ENCODE measurements around the gene DYNLRB1. TPM values are rescaled to one million over a fixed set of nuclear protein-coding genes. Genes with fewer than 3 reads are reported as not detected.

Gene DYNLRB1
- total and polyA plus RNA-seq, 9 of the 15 experiments (the other 6 are each of a cell fraction or from before 2014, with no cell fraction given): 48.7 to 358 (median 121) TPM

DNA sequence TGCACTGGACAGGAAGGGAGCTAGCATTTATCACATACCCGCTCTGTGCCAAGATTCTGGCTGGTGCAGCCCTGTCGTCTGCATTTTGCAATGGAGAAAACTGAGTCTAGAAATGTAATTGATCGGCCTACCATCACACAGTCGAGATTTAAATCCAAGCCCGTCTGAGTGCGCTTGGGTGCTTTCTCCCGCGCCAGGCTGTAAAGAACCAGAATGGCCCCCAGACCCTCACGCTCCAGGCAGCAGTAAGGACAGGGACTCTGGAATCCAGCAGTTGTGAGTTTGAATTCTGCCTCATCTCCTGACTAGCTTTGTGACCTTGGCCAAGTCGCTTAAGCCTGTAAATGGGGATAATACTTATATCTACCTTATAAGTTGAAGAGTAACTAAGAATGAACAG lies 10.8 kb downstream of the DYNLRB1 start:
- ChIA-PET CTCF (ENCODE audit: low intra/inter-chr PET ratio) (no interaction called here), POLR2A (no interaction called here)
- peaks cover 42% of the 10 kb centered on the region for H3K79me2 ChIP-seq (ENCODE audit: control insufficient read depth, insufficient read depth, low read length)
- no peaks in the 10 kb centered on the region for H3K27me3 ChIP-seq (ENCODE audit: control insufficient read depth in 2 of 2, insufficient read depth in 2 of 2, low read length in 2 of 2)
- H3K9me1 ChIP-seq (ENCODE audit: control insufficient read depth, insufficient read depth, low read length): no peaks in the 10 kb centered on the region
- no peaks in the 10 kb centered on the region; the same call in 1 of the 2 replicates for H3K9me3 ChIP-seq (replicated peaks; ENCODE audit: control insufficient read depth, insufficient read depth, low read depth, low read length)
- TF ChIP-seq ARID1B (IDR thresholded peaks at IDR 0.05) (no peak), E2F6 (IDR thresholded peaks at IDR 0.05; ENCODE audit: borderline replicate concordance in 1 of 2, extremely low read depth in 1 of 2, insufficient read depth in 1 of 2, insufficient read length in 1 of 2, low read depth in 1 of 2, low read length in 1 of 2, poor library complexity in 1 of 2, severe bottlenecking in 1 of 2) (no peak), ZNF146 (CRISPR knock-in tag; IDR thresholded peaks at IDR 0.05; ENCODE audit: unreplicated experiment) (no peak), NFYB (IDR thresholded peaks at IDR 0.05; ENCODE audit: extremely low read depth, insufficient read length) (no peak), FOXM1 (IDR thresholded peaks at IDR 0.05; ENCODE audit: low read depth) (no peak), FOXM1 (CRISPR knock-in tag; IDR thresholded peaks at IDR 0.05; ENCODE audit: low read depth) (no peak)
- H3K36me3 ChIP-seq (ENCODE audit: control insufficient read depth, insufficient read depth, low read length): peaks cover 78% of the 10 kb centered on the region
- no peak overlapping the region for H3K9ac ChIP-seq (ENCODE audit: insufficient read depth in 1 of 2, low read depth in 2 of 2, low read length in 2 of 2)
- BruUV-seq (replicated peaks): no TSS peak
- peaks cover 15 to 17% of the 10 kb centered on the region in 2 experiments for H3K4me1 ChIP-seq (replicated peaks in 1 of 2; ENCODE audit: control insufficient read depth in 2 of 2, insufficient read depth in 2 of 2, low read length in 2 of 2)
- H3K4me2 ChIP-seq (ENCODE audit: insufficient read depth, low read length): no peak overlapping the region
- ATAC-seq (no peak), DNase-seq (ENCODE audit: extremely low read depth in 1 of 4, low spot score in 3 of 4) (no peak), FAIRE-seq (no peak)
- in situ Hi-C loops (cut with MboI) (loop anchor here (10.0 kb wide), 1 partner anchor 332 kb away; no protein-coding TSS in a partner anchor), intact Hi-C loops (cut with micrococcal nuclease) (no loop called here)
- no peak overlapping the region for H3K27ac ChIP-seq (ENCODE audit: extremely low read depth, low read depth, low read length)
- WGBS (ENCODE audit: insufficient coverage, low coverage, missing lambda C conversion rate): 88% methylated on average over 10 of the region's 10 CpGs
- H2AFZ ChIP-seq (ENCODE audit: low read depth, low read length): no peak overlapping the region
- no peak overlapping the region for H3K4me3 ChIP-seq
- H4K20me1 ChIP-seq (replicated peaks; ENCODE audit: control insufficient read depth, insufficient read depth, low read length): peaks cover 20% of the 10 kb centered on the region

Data from K562 (cell line).